Astrocyte (in vitro differentiated cells and primary cell): ENCODE results near the gene PDHA2. TPM values are rescaled to one million over a fixed set of nuclear protein-coding genes. Genes with fewer than 3 reads are reported as not detected.

Experiments used
- DNase-seq: peaks from one replicate; pipeline ENCODE4 v3.0.0-alpha.2; 2010; ENCODE audit warnings: low read depth
- FAIRE-seq: peaks from 2 replicates; lab custom pipeline; 2011; peaks lifted over from hg19 to GRCh38; lab: Jason Lieb, UNC
- H2AFZ ChIP-seq: 2 replicates; pipeline ENCODE4 v1.6.0; 2012; ENCODE audit warnings: low read depth, low read length, inconsistent platforms
- H3K27ac ChIP-seq: 2 replicates; pipeline ENCODE4 v1.5.1; 2011; ENCODE audit warnings: low read depth, low read length, inconsistent platforms
- H3K27me3 ChIP-seq: 2 replicates; pipeline ENCODE4 v1.6.0; 2011; ENCODE audit warnings: low read length, inconsistent platforms; ENCODE audit not compliant: insufficient read depth
- H3K36me3 ChIP-seq: 2 replicates; pipeline ENCODE4 v1.5.1; 2011; ENCODE audit warnings: low read length, inconsistent platforms; ENCODE audit not compliant: insufficient read depth
- H3K4me1 ChIP-seq: 2 replicates; pipeline ENCODE4 v1.5.1; 2011; ENCODE audit warnings: low read length, inconsistent platforms; ENCODE audit not compliant: insufficient read depth
- H3K4me2 ChIP-seq: 2 replicates; pipeline ENCODE4 v1.6.0; 2012; ENCODE audit warnings: low read length, inconsistent platforms
- H3K4me3 ChIP-seq: 2 replicates; pipeline ENCODE4 v1.5.1; 2011; ENCODE audit warnings: low read depth, mild to moderate bottlenecking, low read length, inconsistent platforms; ENCODE audit not compliant: insufficient read depth
- H3K79me2 ChIP-seq: 2 replicates; pipeline ENCODE4 v1.6.0; 2012; ENCODE audit warnings: mild to moderate bottlenecking, low read length, inconsistent platforms; ENCODE audit not compliant: insufficient read depth
- H3K9ac ChIP-seq: 2 replicates; pipeline ENCODE4 v1.6.0; 2012; ENCODE audit warnings: mild to moderate bottlenecking, low read length, inconsistent platforms
- H3K9me3 ChIP-seq: 2 replicates; pipeline ENCODE4 v1.5.1; 2012; ENCODE audit warnings: low read depth, mild to moderate bottlenecking, low read length, inconsistent platforms; ENCODE audit not compliant: insufficient read depth
- H4K20me1 ChIP-seq: 2 replicates; pipeline ENCODE4 v1.6.0; 2012; ENCODE audit warnings: low read length, inconsistent platforms; ENCODE audit not compliant: insufficient read depth
- H3K27ac Mint-ChIP-seq: one replicate; pipeline ENCODE4 v1.8.0; 2021; ENCODE audit warnings: mild to moderate bottlenecking, mixed read lengths; ENCODE audit not compliant: unreplicated experiment
- H3K27me3 Mint-ChIP-seq: one replicate; pipeline ENCODE4 v1.8.0; 2021; ENCODE audit warnings: low read depth, mixed read lengths; ENCODE audit not compliant: unreplicated experiment
- H3K36me3 Mint-ChIP-seq: one replicate; pipeline ENCODE4 v1.8.0; 2021; ENCODE audit warnings: low read depth, mixed read lengths; ENCODE audit not compliant: unreplicated experiment
- H3K4me1 Mint-ChIP-seq: one replicate; pipeline ENCODE4 v1.8.0; 2021; ENCODE audit warnings: low read depth, mixed read lengths; ENCODE audit not compliant: unreplicated experiment
- H3K4me3 Mint-ChIP-seq: one replicate; pipeline ENCODE4 v1.8.0; 2021; ENCODE audit warnings: mild to moderate bottlenecking, moderate library complexity, mixed read lengths; ENCODE audit not compliant: unreplicated experiment
- H3K9me3 Mint-ChIP-seq: one replicate; pipeline ENCODE4 v1.8.0; 2021; ENCODE audit warnings: mild to moderate bottlenecking, mixed read lengths; ENCODE audit not compliant: unreplicated experiment
- CTCF ChIP-seq: IDR thresholded peaks from 2 replicates; pipeline ENCODE4 v1.5.1; 2011; ENCODE audit warnings: low read depth, mild to moderate bottlenecking, inconsistent platforms, low read length, moderate library complexity; ENCODE audit not compliant: insufficient read depth
- EZH2 ChIP-seq: IDR thresholded peaks from 2 replicates; pipeline ENCODE4 v1.6.1; 2012; ENCODE audit warnings: mild to moderate bottlenecking, low read length, inconsistent platforms; ENCODE audit not compliant: insufficient read depth
- total RNA-seq: library from RNA; stranded (reverse); gene quantifications from 2 replicates; pipeline ENCODE4 v1.2.1, GENCODE V29; 2021

PDHA2 gene
- total RNA-seq, 1 donor from 2014 or later, result not detected

- DNase-seq (no peak), FAIRE-seq (no peak)
- Mint-ChIP-seq H3K27me3 (no peaks in the 10 kb centered on the region), H3K36me3 (no peaks in the 10 kb centered on the region), H3K9me3 (no peaks in the 10 kb centered on the region), H3K4me3 (no peak overlapping the region), H3K27ac (no peak overlapping the region), H3K4me1 (peaks cover 3% of the 10 kb centered on the region)
- Histone ChIP-seq H3K36me3 (no peaks in the 10 kb centered on the region), H4K20me1 (no peaks in the 10 kb centered on the region), H3K4me1 (no peaks in the 10 kb centered on the region), H2AFZ (no peak overlapping the region), H3K27ac (no peak overlapping the region), H3K79me2 (no peaks in the 10 kb centered on the region), H3K4me3 (no peak overlapping the region), H3K4me2 (no peak overlapping the region), H3K9ac (no peak overlapping the region), H3K9me3 (no peaks in the 10 kb centered on the region), H3K27me3 (no peaks in the 10 kb centered on the region)
- TF ChIP-seq EZH2, result no peak
- TF ChIP-seq CTCF, result no peak
Measured at GRCh38 chr4:95838192-95838591, 1.7 kb upstream of the PDHA2 start.

- TF ChIP-seq CTCF (no peak), EZH2 (no peak)
- Histone ChIP-seq H3K36me3 (no peaks in the 10 kb centered on the region), H3K4me3 (no peak overlapping the region), H3K4me2 (no peak overlapping the region), H3K27ac (no peak overlapping the region), H4K20me1 (no peaks in the 10 kb centered on the region), H3K27me3 (no peaks in the 10 kb centered on the region), H3K79me2 (no peaks in the 10 kb centered on the region), H3K4me1 (no peaks in the 10 kb centered on the region), H3K9me3 (no peaks in the 10 kb centered on the region), H3K9ac (no peak overlapping the region), H2AFZ (no peak overlapping the region)
- no peak for DNase-seq
- no peaks in the 10 kb centered on the region for H3K9me3 Mint-ChIP-seq
- FAIRE-seq, result no peak
- no peak overlapping the region for H3K4me3 Mint-ChIP-seq
- no peak overlapping the region for H3K27ac Mint-ChIP-seq
- H3K36me3 Mint-ChIP-seq, result no peaks in the 10 kb centered on the region
- no peaks in the 10 kb centered on the region for H3K4me1 Mint-ChIP-seq
- no peaks in the 10 kb centered on the region for H3K27me3 Mint-ChIP-seq
Measured at GRCh38 chr4:95847908-95848460, 8.1 kb downstream of the PDHA2 start.

- no peaks in the 10 kb centered on the region for H3K79me2 ChIP-seq
- no peak for DNase-seq
- H3K4me3 ChIP-seq, result no peak overlapping the region
- no peak overlapping the region for H3K4me2 ChIP-seq
- H3K9me3 Mint-ChIP-seq, result no peaks in the 10 kb centered on the region
- no peaks in the 10 kb centered on the region for H3K36me3 ChIP-seq
- H3K27me3 Mint-ChIP-seq, result no peaks in the 10 kb centered on the region
- no peaks in the 10 kb centered on the region for H4K20me1 ChIP-seq
- no peak overlapping the region for H3K27ac ChIP-seq
- no peak overlapping the region for H3K4me3 Mint-ChIP-seq
- no peaks in the 10 kb centered on the region for H3K36me3 Mint-ChIP-seq
- H3K4me1 ChIP-seq, result no peaks in the 10 kb centered on the region
- no peaks in the 10 kb centered on the region for H3K4me1 Mint-ChIP-seq
- H2AFZ ChIP-seq, result no peak overlapping the region
- H3K27me3 ChIP-seq, result no peaks in the 10 kb centered on the region
- no peak overlapping the region for H3K27ac Mint-ChIP-seq
- H3K9me3 ChIP-seq, result no peaks in the 10 kb centered on the region
- no peak for FAIRE-seq
- TF ChIP-seq EZH2 (no peak), CTCF (no peak)
- H3K9ac ChIP-seq, result no peak overlapping the region
Measured at GRCh38 chr4:95850161-95850560, 10.3 kb downstream of the PDHA2 start.
